Gastroesophageal sphincter (tissue), 4 donors: ENCODE results near the gene SLC26A9. TPM values are rescaled to one million over a fixed set of nuclear protein-coding genes. Genes with fewer than 3 reads are reported as not detected.

Experiments used
- ATAC-seq: fragments of 150-250 bp; one replicate; pipeline ENCODE4 v1.9.1; 2016; ENCODE audit warnings: mild to moderate bottlenecking, moderate library complexity
- H3K27ac ChIP-seq, 4 donors: fragments of 200-600 bp; sonication (generic) in 3 of 4; 1 replicate in 3 of 4; 2 replicates in 1 of 4; pipeline ENCODE4 v1.5.1; 2016 to 2019
- H3K27me3 ChIP-seq: fragments of 200-600 bp; sonication (generic); one replicate; pipeline ENCODE4 v1.5.1; 2019
- H3K36me3 ChIP-seq, 2 donors: fragments of 200-600 bp; sonication (generic); one replicate each; pipeline ENCODE4 v1.5.1; 2019; ENCODE audit warnings: control low read depth in 1 of 2
- H3K4me1 ChIP-seq, 3 donors: fragments of 200-600 bp; sonication (generic); 1 replicate in 2 of 3; 2 replicates in 1 of 3; pipeline ENCODE4 v1.5.1; 2016 to 2019; ENCODE audit warnings: control low read depth in 2 of 3
- H3K4me3 ChIP-seq, 2 donors: fragments of 200-600 bp; sonication (generic); one replicate each; pipeline ENCODE4 v1.5.1; 2019; ENCODE audit warnings: mild to moderate bottlenecking in 1 of 2, moderate library complexity in 1 of 2
- H3K9me3 ChIP-seq, 3 donors: fragments of 200-600 bp; sonication (generic); one replicate each; pipeline ENCODE4 v1.5.1; 2017 to 2019; ENCODE audit warnings: control low read depth in 2 of 3
- EP300 ChIP-seq: sonication (generic); formaldehyde crosslinking; IDR thresholded peaks from one replicate; pipeline ENCODE4 v1.6.1; 2017; ENCODE audit warnings: antibody characterized with exemption, mild to moderate bottlenecking
- POLR2A ChIP-seq, 2 donors: fragments of 450-650 bp; IDR thresholded peaks; one replicate each; pipeline ENCODE4 v1.6.1; 2017; ENCODE audit warnings: antibody characterized with exemption in 2 of 2, mild to moderate bottlenecking in 2 of 2, moderate library complexity in 1 of 2
- POLR2AphosphoS5 ChIP-seq: sonication (generic); formaldehyde crosslinking; IDR thresholded peaks from one replicate; pipeline ENCODE4 v1.6.1; 2017; ENCODE audit warnings: antibody characterized with exemption
- WGBS, 2 donors: methylation state at CpG; one replicate each; pipeline ENCODE4 v1.1.5; 2018; ENCODE audit warnings: low coverage in 1 of 2; 5-methylcytosine and 5-hydroxymethylcytosine counted together
- total RNA-seq, 4 donors: library from RNA; depleted of rRNA; stranded (reverse); fragments of >200 nt; gene quantifications; one replicate each; pipeline ENCODE4 v1.1.0, GENCODE V29; 2016
- TF ChIP-seq, protein P1 (sequence below), 4 experiments: fragments of 200-600 bp in 2 of 4; fragments of 450-650 bp in 2 of 4; sonication (generic) in 1 of 4; IDR thresholded peaks; one replicate each; pipeline ENCODE4 v1.5.1; 2017 to 2019; ENCODE audit warnings: antibody characterized with exemption in 4 of 4, mild to moderate bottlenecking in 2 of 4, moderate library complexity in 2 of 4

The SLC26A9 gene
- total RNA-seq, 4 donors from 2014 or later = 0.16 TPM; not detected in 3

DNA sequence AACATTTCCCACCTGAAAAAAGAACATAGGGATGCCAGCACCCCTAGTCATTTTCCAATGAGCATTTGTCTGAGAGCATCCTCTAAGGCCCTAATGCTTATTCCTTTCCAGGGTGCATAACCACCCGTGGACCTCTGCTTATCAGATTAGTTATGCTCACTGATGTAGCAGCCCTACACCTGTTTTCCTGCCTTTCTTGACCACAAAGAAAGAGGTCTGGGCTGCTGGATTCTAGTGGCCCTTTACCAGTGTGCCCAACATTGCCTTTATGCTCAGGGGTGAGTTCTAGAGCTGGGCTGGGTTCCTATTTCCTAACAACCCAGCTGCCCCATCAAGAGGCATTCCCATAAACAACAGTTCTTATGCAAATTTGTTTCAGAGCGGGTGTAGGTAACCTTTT, 73.0 kb downstream of the SLC26A9 start:
- WGBS, 2 donors = 74 to 78% methylated on average over 1 to 2 of the region's 2 CpGs
- no peak for ATAC-seq
- no peak overlapping the region for H3K4me3 ChIP-seq
- H3K9me3 ChIP-seq = peaks cover 0 to 11% (median 0%) of the 10 kb centered on the region in 3 donors
- H3K27me3 ChIP-seq = no peaks in the 10 kb centered on the region
- H3K36me3 ChIP-seq = no peaks in the 10 kb centered on the region
- H3K4me1 ChIP-seq = no peaks in the 10 kb centered on the region
- TF ChIP-seq, protein P1, sequence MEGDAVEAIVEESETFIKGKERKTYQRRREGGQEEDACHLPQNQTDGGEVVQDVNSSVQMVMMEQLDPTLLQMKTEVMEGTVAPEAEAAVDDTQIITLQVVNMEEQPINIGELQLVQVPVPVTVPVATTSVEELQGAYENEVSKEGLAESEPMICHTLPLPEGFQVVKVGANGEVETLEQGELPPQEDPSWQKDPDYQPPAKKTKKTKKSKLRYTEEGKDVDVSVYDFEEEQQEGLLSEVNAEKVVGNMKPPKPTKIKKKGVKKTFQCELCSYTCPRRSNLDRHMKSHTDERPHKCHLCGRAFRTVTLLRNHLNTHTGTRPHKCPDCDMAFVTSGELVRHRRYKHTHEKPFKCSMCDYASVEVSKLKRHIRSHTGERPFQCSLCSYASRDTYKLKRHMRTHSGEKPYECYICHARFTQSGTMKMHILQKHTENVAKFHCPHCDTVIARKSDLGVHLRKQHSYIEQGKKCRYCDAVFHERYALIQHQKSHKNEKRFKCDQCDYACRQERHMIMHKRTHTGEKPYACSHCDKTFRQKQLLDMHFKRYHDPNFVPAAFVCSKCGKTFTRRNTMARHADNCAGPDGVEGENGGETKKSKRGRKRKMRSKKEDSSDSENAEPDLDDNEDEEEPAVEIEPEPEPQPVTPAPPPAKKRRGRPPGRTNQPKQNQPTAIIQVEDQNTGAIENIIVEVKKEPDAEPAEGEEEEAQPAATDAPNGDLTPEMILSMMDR (IDR thresholded peaks at IDR 0.05) = no peak
- TF ChIP-seq POLR2A (IDR thresholded peaks at IDR 0.05) = no peak
- no peak for TF ChIP-seq POLR2AphosphoS5
- no peak for TF ChIP-seq EP300
- H3K27ac ChIP-seq = no peak overlapping the region

Other genes starting within 250 kb of the SLC26A9 start
- gene NUCKS1, start 193.3 kb downstream of the SLC26A9 start, total RNA-seq = 100 to 1,000 TPM; 130 to 180 (median 138) TPM
- 10 to 100 TPM; 17.0 to 74.8 (median 43.4) TPM for gene RAB29, start 168.0 kb downstream of the SLC26A9 start, total RNA-seq
- 10 to 100 TPM; 20.9 to 38.7 (median 29.1) TPM for gene SLC41A1, start 130.3 kb downstream of the SLC26A9 start, total RNA-seq
- under 1 TPM in 1 of 4 donors, not detected in 3; 0.13 TPM for gene PM20D1, start 93.3 kb downstream of the SLC26A9 start, total RNA-seq
- gene RAB7B, start 59.9 kb upstream of the SLC26A9 start, total RNA-seq = 1 to 10 TPM in 3 of 4 donors, under 1 TPM in 1; 0.78 to 2.4 (median 2.0) TPM
- gene CTSE, start 80.4 kb upstream of the SLC26A9 start, total RNA-seq = not detected
- gene RHEX, start 109.7 kb upstream of the SLC26A9 start, total RNA-seq = 1 to 10 TPM; 3.5 to 6.8 (median 5.0) TPM
- not detected for gene AVPR1B, start 173.9 kb upstream of the SLC26A9 start, total RNA-seq